ENCODE results near the gene RBSN.
A peak's percentile ranks its signal among the peaks of the same experiment; 100 is the strongest.

Gene RBSN

DNA sequence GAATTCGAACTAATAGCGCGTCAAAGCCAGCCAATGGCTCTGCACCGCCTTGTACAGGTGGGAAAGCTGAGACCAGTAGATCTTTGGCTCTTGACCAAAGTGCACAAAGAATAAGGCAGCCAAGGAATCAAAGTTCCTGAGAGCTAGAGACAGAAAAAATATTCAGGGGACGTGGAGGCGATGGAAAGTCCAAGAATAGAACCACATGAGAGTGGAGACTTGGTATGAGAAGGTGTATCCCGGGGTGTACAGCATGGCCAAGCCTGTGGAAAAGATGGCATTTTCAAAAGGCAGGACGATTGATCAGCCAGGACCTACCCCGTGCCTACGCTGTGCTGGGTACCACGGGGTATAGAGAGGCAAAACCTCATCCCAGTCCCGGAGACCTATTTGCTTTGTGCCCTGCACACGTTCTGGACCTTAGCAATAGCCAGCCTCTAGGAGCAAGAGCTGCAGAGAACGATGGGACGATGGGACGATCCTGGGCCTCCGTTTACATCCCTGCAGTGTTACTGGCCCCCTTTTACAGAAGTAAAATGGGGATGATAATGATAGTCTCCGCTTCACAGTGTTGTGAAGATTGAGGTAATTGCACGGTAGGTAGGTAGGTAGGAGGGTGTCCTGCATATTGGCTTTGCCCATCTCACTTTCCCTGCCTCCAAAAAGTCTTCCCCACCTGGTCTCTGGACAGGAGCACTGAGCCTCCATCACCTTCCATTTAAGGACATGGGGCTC lies 583 bp upstream of the RBSN start:
- DNase-seq (ENCODE audit: low read depth, low spot score): no peak

DNA sequence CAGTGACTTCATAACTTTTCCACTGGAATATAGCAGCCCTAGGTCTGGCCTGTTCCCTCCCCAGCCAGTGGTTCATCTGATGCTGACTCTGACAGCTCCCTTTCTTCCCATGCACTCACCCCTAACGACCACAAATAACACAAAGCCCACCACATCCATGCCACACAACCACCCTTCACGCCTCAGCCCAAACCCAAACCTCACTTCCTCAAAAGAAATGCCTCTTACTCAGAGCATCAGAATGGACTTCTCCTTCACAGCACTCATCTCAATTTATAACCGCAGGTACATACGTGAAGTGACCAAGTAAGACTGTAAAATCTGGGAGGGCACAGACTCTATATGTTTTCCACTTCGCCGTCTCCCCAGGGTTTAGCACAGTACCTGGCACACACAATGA lies 1.1 kb downstream of the RBSN start:
- no peak for DNase-seq (ENCODE audit: low read depth, low spot score)

DNA sequence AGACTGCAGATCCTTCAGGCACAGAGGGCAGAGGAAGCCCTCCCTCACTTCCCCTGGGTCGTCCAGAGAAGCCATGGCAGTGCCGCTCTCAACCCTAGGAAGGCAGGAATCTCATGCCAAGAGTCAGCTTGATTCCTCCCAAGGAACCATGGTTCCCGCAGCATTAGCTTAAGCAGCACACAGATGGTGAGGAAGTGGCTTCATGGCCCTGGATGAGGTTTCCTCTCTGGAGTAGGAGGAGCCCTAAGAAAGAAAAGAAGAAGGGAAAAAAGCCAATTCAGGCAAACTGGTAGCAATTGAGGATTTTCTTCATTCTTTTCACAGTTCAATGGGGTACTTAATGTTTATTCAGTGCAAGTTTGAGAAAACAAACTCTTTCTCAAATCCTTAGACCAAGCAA lies 2.9 kb downstream of the RBSN start:
- DNase-seq (ENCODE audit: low read depth, low spot score): no peak

DNA sequence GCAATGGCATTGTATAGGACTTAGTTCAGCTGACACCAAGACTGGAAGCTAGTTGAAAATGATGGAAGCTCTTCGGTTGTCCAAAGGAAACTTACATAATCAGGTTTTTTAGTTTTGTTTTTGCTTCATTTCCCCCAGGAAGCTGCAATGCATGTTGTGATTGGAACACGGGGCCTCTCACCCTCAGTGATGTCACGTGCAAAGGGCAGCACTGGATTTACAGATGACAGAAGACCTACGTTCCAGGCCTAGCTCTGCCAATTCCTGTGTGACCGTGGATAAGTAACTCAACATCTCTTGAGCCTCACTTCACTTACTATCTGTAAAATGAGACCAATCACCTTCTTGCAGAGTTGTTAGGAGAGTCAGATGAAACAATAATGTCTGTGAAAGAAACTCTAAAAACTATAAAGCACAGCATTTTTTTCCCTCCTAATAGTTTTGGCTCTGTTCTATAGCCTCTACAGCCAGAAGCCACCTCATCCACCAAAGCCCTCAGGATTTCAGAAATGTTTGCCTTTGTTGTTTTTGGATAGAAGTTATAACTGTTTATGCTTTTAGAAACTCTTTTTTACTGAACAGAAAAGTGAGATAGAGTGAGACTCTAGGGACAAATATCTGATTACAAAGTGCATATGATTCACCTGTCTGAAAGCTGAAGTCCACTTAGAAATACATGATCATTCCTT lies 4.6 kb downstream of the RBSN start:
- DNase-seq (ENCODE audit: low read depth, low spot score): no peak

DNA sequence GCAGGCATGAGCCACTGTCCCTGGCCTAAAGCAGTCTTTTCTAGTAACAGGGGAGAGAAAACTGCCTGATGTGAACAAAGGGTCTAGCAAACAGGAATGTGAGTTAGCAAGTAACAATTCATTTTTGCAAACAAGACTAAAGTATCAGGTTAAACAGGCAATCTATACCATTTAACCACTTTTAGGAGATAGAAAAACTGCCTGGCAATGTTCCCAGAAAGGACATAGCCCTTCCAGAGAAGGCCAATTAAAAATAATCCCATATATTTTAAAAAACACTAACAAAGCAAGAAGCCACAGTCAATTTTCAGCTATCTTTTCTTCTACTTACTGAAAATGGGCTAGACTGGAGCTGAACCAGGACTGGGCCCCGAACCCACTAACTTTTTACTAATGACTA lies 6.3 kb downstream of the RBSN start:
- DNase-seq (ENCODE audit: low read depth, low spot score): no peak

DNA sequence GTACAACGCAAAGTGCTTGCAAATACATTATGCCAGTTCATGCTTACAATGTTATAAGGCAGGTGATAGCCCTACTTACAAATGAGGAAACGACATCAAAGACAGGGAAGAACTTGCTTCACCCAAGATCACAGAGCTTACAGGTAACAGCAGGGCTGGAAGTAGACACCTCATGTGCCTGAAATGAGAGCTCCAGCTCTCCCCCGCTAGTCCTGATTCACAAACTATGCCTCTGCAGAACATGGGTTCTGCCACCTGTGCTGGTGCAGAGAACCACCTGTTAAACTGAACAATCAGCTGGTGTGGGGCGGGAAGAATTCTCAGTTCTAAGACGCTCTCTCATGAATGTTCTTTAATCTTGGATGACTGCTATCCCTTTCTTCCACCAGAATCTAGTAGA lies 7.4 kb downstream of the RBSN start:
- DNase-seq (ENCODE audit: low read depth, low spot score): no peak

DNA sequence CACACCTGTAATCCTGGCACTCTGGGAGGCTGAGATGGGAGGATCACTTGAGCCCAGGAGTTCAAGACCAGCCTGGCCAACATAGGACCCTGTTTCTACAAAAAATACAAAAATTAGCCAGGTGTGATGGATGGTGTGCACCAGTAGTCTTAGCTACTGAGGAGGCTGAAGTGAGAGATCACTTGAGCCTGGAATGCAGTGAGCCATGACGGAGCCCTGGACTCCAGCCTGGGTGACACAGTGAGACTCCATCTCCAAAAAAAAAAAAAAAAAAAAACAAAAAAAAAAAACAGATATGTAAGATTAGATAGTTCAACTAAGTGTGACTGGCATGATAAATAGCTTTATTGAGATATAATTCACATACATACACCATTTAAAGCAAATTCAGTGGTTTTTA lies 9.7 kb downstream of the RBSN start:
- DNase-seq (ENCODE audit: low read depth, low spot score): no peak

DNA sequence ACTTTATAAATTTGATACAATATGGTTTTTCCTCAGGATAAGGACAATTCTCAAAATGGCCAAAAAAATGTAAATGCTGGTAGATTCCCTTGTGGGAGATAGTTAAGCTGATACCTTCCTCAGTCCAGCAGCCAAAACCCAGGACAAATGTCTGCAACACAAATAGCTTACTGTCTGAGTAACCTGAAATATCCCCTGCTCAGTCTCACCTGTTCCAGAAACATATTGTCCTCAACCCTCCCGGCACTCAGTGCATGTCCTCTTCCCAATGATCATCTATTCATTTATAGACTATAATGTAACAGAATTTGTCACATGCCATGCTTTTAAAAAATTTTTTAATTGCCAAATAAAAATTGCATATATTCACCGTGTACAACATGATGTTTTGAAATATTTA lies 12.2 kb downstream of the RBSN start:
- DNase-seq (ENCODE audit: low read depth, low spot score): no peak

DNA sequence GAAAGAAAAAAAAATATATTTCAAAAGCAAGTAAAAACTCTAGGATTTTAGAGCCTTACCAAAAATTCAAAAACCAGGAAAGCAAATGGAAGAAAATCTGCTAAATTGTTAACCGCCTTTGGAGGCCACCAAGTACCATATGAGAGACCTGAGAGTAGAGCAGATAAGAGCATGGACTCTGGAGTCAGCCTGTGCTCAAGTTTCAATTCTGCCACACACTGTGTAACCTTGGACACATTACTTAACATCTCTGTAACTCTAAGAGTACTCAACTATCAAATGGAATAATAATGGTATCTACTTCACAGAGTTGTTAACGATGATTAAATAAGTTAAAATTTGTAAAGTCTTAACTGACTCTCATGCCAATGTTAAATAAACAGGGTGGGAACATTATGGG lies 12.7 kb downstream of the RBSN start:
- DNase-seq (ENCODE audit: low read depth, low spot score): no peak

DNA sequence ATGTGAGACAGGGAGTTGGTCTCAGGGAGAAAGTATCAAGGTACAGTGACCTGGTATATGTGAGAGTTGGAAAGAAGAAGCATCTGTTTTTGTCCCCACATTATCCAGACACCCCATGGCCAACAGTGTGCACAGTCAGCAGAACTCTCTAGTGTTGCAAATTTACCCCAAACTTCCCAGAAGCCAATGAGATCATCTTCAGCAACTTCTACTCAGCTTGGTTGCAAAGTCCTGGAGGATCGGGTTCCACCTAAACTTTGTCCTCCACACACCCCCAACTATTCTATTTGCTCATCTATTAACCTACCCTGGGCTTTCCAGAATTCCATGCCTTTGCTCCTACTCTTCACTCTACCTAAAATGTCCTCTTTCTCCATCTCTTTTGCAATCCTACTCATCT lies 15.7 kb downstream of the RBSN start:
- no peak for DNase-seq (ENCODE audit: low read depth, low spot score)

DNA sequence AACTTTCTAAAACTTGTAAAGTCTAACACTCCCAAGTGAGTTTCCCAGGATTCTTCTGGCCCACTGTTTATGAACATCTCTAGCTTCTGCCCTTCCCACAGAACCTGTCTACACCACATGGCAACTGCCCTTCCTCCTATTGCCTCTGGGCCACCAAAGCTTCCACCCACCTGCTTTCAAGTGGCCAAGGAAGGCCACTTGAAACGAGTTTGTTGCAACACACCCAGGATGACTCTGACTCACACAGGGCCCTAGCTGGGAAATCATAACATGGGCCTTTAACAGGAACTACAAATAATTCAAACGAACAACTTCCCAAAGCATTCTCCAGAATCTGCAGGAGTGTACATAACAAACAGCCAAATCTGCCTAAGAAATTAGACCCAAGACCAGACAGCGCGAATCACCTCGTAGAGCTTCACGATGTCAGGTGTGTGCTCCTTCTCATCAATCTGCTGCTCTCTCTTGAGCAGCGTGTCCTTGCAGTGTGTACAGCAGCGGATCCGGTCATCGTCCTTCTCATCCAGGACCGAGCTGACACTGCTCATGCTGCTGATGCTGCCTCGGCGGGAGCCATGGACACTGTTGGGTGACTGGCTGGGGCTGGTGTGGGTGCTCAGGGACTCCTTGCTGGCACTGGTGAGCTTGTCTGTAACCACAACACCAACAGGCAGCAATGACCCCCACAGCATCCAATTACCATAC lies 16.8 kb downstream of the RBSN start:
- DNase-seq (ENCODE audit: low read depth, low spot score): no peak

DNA sequence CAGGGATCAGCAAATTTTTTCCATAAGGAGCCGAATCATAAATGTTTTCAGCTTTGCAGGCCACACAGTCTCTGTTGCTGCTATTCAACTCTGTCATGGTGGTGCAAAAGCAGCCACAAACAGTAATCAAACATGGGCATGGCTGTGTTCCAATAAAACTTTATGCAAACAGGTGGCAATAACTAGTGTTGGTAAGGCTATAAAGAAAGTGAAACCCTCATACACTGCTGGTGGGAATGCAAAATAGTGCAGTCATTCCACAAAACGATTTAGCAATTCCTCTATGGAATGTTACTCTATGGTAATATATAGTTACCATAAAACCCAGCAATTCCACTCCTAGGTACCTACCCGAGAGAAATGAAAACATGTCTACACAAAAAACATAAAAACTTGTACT lies 19.9 kb downstream of the RBSN start:
- DNase-seq (ENCODE audit: low read depth, low spot score): no peak

DNA sequence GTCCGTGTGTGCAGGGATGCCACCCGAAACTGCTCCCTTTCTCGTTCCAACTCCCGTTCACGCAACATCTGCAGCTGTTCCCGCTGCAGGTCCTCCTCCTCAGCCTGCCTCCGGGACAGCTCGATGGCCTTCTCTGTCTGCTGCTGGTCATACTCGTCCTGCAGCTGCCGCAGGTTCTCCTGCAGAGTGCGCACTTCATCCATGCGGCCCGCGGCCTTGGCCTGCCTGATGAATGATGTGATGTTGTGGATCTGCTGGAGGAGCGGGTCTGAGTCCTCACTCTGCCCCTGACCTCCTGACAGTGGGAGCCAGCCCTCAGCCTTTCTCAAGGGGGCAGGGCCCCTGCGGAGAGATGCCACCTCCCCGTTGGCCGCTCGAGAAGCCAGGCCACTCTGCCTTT lies 24.4 kb downstream of the RBSN start:
- no peak for DNase-seq (ENCODE audit: low read depth, low spot score)

DNA sequence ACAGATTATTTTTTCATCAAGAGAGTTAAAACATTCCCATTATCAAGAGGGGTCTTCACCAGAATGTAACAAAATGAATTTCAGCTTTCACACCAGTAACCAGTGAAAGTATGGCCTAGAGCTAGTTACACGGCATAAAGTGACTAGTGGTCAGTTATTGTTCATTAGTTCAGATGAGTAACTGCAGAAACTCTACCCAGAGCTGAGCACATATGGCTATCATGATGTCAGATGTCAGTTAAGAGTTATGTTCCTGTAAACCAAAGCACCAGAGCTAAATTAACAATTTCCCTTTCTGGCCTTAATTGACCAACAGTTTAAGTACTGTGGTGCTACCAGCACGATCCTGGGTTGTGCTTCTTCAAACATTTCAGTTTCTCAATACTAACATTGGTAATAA lies 27.2 kb downstream of the RBSN start:
- no peak for DNase-seq (ENCODE audit: low read depth, low spot score)

DNA sequence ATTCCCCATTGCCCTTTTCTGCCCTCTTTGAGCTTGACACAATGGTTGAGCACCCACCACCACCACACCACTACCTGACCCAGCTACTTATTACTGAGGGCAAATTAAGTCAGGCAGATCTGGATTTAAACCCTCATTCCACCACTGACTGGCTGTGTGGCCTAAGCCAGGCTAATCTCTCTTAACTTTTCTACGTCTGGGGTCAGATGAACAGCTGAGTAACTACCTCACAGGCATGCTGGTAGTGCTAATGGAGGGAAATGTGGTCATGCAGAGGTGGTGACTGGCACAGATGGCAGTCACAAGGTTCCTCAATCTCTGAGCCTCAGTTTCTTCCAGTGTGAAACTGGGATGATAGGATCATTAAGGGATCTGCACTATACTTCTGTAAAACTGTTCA lies 29.5 kb downstream of the RBSN start:
- no peak for DNase-seq (ENCODE audit: low read depth, low spot score)

DNA sequence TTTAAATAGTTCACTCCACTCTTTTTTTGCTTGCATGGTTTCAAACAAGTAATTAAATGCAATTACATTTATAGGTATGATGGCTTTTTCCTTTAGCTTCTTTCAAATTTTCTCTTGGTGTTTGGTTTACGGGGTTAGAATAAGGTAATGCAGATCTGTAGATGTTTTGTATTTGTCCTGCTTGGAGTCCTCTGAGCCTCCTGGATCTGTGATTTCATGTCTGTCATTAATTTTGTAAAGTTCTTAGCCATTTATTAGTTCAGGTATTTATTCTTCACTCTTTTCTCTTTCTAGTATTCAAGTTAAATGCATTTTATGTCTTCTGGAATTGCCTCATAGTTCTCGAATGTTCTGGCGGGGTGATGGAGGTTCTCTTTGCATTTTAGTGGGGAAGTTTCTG lies 32.5 kb downstream of the RBSN start:
- no peak for DNase-seq (ENCODE audit: low read depth, low spot score)

DNA sequence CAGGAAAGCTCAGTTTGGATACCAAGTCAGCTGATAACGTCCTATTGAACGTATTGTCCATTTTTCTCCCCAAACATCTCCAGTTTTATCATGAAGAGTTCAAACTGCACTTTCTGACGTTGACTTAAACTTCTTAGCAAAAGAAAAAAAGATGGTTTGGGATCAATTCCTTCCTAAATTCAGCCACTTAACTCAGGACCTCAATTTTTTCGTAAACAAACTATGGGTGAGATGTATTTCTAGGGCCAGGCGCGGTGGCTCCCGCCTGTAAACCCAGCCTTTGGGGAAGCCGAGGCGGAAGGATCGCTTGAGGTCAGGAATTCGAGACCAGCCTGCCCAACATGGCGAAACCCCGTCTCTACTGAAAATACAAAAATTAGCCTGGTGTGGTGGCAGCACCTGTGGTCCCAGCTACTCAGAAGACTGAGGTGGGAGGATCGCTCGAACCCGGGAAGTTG lies 33.4 kb downstream of the RBSN start:
- DNase-seq (ENCODE audit: low read depth, low spot score): peak; percentile 24

DNA sequence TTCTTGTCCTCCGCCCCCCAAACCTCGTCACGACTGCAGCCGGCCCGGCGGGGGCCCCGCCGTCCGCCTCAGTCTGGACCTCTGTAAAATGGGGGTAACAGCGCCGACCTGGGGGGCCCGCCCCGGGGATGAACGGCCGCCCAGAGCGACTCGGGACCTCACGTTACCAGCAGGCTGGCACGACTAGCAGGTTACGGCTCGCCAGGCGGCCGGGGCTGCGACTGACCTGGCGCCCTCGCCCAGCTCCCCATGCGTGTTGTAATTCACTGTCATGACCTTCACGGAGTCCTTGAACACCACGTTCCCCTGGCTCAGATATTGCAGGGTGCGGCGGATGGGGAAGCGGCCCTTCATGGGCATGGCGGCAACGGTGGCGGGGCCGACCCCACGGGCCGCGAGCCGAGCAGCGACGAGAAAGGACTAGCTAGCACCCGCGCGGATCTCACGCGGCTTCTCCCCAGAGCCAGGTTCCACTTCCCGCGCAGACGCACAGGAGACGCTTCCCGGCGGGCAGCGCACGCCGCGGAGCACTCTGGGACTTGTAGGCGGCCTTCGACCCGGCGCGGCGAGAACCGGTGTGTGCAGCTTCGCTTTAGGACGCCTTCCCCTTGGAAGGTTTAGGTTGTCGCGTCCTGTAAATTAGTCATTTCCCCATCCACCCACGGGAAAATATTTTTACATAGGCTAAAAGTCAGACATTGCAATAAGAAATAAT lies 34.0 kb downstream of the RBSN start, which contains the start of gene MRPS25:
Gene MRPS25 (minus strand): TSS at position 481 of the 715 bp plus-strand sequence. CDS start 121 bp downstream, at position 360.
- peak; percentile 93 for DNase-seq (ENCODE audit: low read depth, low spot score)

DNA sequence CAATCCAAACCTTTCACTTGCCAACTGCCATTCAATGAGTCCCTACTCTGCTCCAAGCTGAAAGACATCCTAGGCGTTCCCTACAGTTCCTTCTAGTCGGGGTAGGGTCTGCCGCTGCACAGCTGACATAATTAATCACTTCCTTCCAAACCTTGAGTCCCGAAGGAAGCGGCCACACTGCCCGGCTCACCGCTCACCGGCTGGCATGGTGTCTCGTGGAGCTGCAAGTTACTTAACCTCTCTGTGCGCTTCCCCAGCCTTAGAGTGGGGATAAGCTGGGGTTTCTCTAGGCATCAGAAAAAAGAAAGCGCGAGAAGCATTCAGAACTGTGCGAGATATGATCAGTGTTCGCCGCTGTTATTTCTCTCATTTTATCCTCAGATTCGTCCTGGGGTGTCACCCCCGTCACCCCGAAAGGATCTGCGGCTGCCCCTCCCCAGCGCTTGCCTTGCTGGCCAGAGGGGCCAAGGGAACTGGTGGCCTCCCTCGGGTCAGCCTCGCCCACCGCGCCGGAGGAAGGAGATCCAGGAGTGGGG lies 34.6 kb downstream of the RBSN start:
- DNase-seq (ENCODE audit: low read depth, low spot score): peak; percentile 38

DNA sequence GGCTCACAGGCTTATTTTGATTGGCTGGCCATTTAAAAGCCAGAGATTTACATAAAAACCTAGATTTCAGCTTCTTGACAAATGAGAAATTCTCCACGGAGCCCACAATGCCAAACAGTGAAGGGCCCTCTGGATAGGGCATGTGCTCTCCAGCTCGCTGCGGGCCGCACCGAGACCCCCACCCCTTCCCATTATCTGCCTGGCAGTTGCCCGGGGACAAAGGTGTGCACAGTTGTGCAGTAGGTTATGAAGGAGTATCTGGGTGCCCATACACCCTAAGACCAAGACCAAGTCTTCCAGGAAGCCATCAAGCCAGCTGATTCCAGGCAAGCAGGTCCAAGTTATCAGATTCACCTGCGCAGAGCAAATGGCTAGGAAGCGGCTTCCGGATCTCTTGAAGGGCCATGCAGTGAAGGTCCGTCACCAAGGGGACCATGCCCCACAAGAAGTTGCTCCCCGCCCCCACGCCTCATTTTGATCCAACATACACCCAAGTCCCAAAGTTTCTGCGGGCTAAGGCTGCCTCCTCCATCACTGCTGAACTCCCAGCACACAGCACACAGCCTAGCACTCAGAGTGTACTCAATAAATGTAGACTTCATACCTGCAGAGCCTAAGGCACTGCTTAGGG lies 35.2 kb downstream of the RBSN start:
- DNase-seq (ENCODE audit: low read depth, low spot score): no peak

DNA sequence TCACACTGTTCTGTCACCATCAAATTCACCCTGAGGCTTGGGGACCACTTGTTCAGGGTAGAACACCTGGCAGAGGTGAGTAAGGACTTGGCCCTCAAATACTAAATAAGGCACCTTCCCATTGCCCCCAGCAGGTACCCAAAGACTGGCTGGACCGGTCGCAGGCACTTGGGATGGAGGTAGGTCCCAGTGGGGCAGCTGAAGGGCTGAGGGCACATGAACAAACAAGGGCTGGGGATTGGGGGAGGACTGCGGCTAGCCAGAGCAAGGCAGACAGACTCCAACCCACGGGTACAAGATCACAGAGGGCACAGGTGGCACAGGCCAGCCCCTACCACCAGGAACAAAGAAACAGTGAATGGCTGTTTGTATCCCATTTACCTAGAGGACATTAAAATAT lies 35.7 kb downstream of the RBSN start:
- DNase-seq (ENCODE audit: low read depth, low spot score): peak; percentile 15
